HEK293 (cell line): ENCODE measurements around the gene VPS51.

Source experiments
- CTCF ChIA-PET: fragments of 350-600 bp; formaldehyde crosslinking; extraction: SDS; loops from one replicate; lab custom pipeline; 2021; ENCODE audit warnings: antibody characterized with exemption; lab: Yijun Ruan, JAX
- POLR2A ChIA-PET: fragments of 300-600 bp; formaldehyde crosslinking; extraction: SDS; loops from one replicate; lab custom pipeline; 2020; ENCODE audit warnings: antibody characterized with exemption, inconsistent platforms; lab: Yijun Ruan, JAX
- H3K27ac ChIP-seq: fragments of 200-500 bp; sonication (Bioruptor generic); 2 replicates; pipeline ENCODE4 v1.5.1; 2014; ENCODE audit warnings: low read depth, low read length, control low read depth, inconsistent platforms; ENCODE audit errors: extremely low read depth
- H3K36me3 ChIP-seq, 2 experiments: fragments of 200-500 bp in 1 of 2; sonication (Bioruptor generic) in 1 of 2; 1 replicate in 1 of 2; 2 replicates in 1 of 2; pipeline ENCODE4 v1.5.1; 2014 to 2017; ENCODE audit warnings: inconsistent platforms in 2 of 2, low read length in 2 of 2; ENCODE audit not compliant: control insufficient read depth in 2 of 2, insufficient read depth in 1 of 2
- H3K4me1 ChIP-seq: fragments of 200-500 bp; sonication (Bioruptor generic); 2 replicates; pipeline ENCODE4 v1.5.1; 2014; ENCODE audit warnings: mild to moderate bottlenecking, low read length, inconsistent platforms; ENCODE audit not compliant: control insufficient read depth, insufficient read depth
- H3K4me3 ChIP-seq: 2 replicates; pipeline ENCODE4 v1.5.1; 2011; ENCODE audit warnings: low read depth, mild to moderate bottlenecking, control low read depth, low read length, moderate library complexity
- H3K9me3 ChIP-seq: fragments of 200-500 bp; sonication (Bioruptor generic); 2 replicates; pipeline ENCODE4 v1.5.1; 2014; ENCODE audit warnings: low read depth, low read length, inconsistent platforms; ENCODE audit not compliant: control insufficient read depth, insufficient read depth
- INSM2 ChIP-seq: fragments of 450-650 bp; formaldehyde crosslinking; IDR thresholded peaks from 2 replicates; pipeline ENCODE4 v1.5.1; 2016; ENCODE audit warnings: missing biosample characterization, missing genetic modification characterization
- KLF10 ChIP-seq: fragments of 450-650 bp; IDR thresholded peaks from 2 replicates; pipeline ENCODE4 v1.5.1; 2018; ENCODE audit warnings: missing biosample characterization, mild to moderate bottlenecking, missing genetic modification characterization
- REST ChIP-seq: fragments of 450-650 bp; formaldehyde crosslinking; IDR thresholded peaks from 2 replicates; pipeline ENCODE4 v1.5.1; 2016; ENCODE audit warnings: missing biosample characterization, missing genetic modification characterization
- SP2 ChIP-seq: fragments of 450-650 bp; formaldehyde crosslinking; IDR thresholded peaks from 2 replicates; pipeline ENCODE4 v1.5.1; 2016; ENCODE audit warnings: missing biosample characterization, missing genetic modification characterization
- ZBTB6 ChIP-seq: fragments of 450-650 bp; formaldehyde crosslinking; IDR thresholded peaks from 2 replicates; pipeline ENCODE4 v1.5.1; 2017; ENCODE audit warnings: missing biosample characterization, missing genetic modification characterization
- ZFHX2 ChIP-seq: fragments of 450-650 bp; formaldehyde crosslinking; conservative IDR thresholded peaks from 2 replicates; pipeline ENCODE4 v1.5.1; 2016; ENCODE audit warnings: missing biosample characterization, missing genetic modification characterization
- ZNF10 ChIP-seq: fragments of 450-650 bp; formaldehyde crosslinking; IDR thresholded peaks from 2 replicates; pipeline ENCODE4 v1.5.1; 2017; ENCODE audit warnings: missing biosample characterization, missing genetic modification characterization
- ZNF223 ChIP-seq: fragments of 450-650 bp; formaldehyde crosslinking; IDR thresholded peaks from 2 replicates; pipeline ENCODE4 v1.5.1; 2016; ENCODE audit warnings: missing biosample characterization, missing genetic modification characterization
- ZNF26 ChIP-seq: fragments of 450-650 bp; formaldehyde crosslinking; IDR thresholded peaks from 2 replicates; pipeline ENCODE4 v1.5.1; 2016; ENCODE audit warnings: missing biosample characterization, missing genetic modification characterization
- ZNF416 ChIP-seq: fragments of 450-650 bp; formaldehyde crosslinking; IDR thresholded peaks from 2 replicates; pipeline ENCODE4 v1.5.1; 2016; ENCODE audit warnings: missing biosample characterization, missing genetic modification characterization
- ZNF501 ChIP-seq: fragments of 450-650 bp; formaldehyde crosslinking; IDR thresholded peaks from 2 replicates; pipeline ENCODE4 v1.5.1; 2016; ENCODE audit warnings: missing biosample characterization, missing genetic modification characterization
- ZNF596 ChIP-seq: fragments of 450-650 bp; IDR thresholded peaks from 2 replicates; pipeline ENCODE4 v1.5.0; 2018; ENCODE audit warnings: missing biosample characterization, mild to moderate bottlenecking, missing genetic modification characterization, moderate library complexity
- ZNF677 ChIP-seq: fragments of 450-650 bp; IDR thresholded peaks from 2 replicates; pipeline ENCODE4 v1.5.0; 2018; ENCODE audit warnings: missing biosample characterization, mild to moderate bottlenecking, missing genetic modification characterization, moderate library complexity
- ZNF701 ChIP-seq: fragments of 450-650 bp; formaldehyde crosslinking; IDR thresholded peaks from 2 replicates; pipeline ENCODE4 v1.5.1; 2016; ENCODE audit warnings: missing biosample characterization, missing genetic modification characterization
- ZNF704 ChIP-seq: fragments of 450-650 bp; formaldehyde crosslinking; IDR thresholded peaks from 2 replicates; pipeline ENCODE4 v1.5.1; 2016; ENCODE audit warnings: missing biosample characterization, missing genetic modification characterization
- ZNF776 ChIP-seq: fragments of 450-650 bp; formaldehyde crosslinking; IDR thresholded peaks from 2 replicates; pipeline ENCODE4 v1.5.0; 2017; ENCODE audit warnings: missing biosample characterization, missing genetic modification characterization, borderline replicate concordance
- ZSCAN23 ChIP-seq: fragments of 450-650 bp; formaldehyde crosslinking; IDR thresholded peaks from 2 replicates; pipeline ENCODE4 v1.5.1; 2016; ENCODE audit warnings: missing biosample characterization, missing genetic modification characterization
- TF ChIP-seq, protein P1 (sequence below): fragments of 450-650 bp; formaldehyde crosslinking; IDR thresholded peaks from 2 replicates; pipeline ENCODE4 v1.5.1; 2016; ENCODE audit warnings: missing biosample characterization, missing genetic modification characterization
- TF ChIP-seq, protein P2 (sequence below): fragments of 450-650 bp; formaldehyde crosslinking; IDR thresholded peaks from 2 replicates; pipeline ENCODE4 v1.5.1; 2017; ENCODE audit warnings: missing biosample characterization, missing genetic modification characterization

Gene VPS51

GRCh38 chr11:65104628-65105027 is 8.6 kb downstream of the VPS51 start (continued):
- TF ChIP-seq ZNF704 (tag by site-specific recombination): no peak
- TF ChIP-seq ZNF701 (tag by site-specific recombination): no peak
- TF ChIP-seq ZNF677 (tag by site-specific recombination): no peak
- TF ChIP-seq, protein P1, sequence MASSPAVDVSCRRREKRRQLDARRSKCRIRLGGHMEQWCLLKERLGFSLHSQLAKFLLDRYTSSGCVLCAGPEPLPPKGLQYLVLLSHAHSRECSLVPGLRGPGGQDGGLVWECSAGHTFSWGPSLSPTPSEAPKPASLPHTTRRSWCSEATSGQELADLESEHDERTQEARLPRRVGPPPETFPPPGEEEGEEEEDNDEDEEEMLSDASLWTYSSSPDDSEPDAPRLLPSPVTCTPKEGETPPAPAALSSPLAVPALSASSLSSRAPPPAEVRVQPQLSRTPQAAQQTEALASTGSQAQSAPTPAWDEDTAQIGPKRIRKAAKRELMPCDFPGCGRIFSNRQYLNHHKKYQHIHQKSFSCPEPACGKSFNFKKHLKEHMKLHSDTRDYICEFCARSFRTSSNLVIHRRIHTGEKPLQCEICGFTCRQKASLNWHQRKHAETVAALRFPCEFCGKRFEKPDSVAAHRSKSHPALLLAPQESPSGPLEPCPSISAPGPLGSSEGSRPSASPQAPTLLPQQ: no peak
- TF ChIP-seq, protein P2, sequence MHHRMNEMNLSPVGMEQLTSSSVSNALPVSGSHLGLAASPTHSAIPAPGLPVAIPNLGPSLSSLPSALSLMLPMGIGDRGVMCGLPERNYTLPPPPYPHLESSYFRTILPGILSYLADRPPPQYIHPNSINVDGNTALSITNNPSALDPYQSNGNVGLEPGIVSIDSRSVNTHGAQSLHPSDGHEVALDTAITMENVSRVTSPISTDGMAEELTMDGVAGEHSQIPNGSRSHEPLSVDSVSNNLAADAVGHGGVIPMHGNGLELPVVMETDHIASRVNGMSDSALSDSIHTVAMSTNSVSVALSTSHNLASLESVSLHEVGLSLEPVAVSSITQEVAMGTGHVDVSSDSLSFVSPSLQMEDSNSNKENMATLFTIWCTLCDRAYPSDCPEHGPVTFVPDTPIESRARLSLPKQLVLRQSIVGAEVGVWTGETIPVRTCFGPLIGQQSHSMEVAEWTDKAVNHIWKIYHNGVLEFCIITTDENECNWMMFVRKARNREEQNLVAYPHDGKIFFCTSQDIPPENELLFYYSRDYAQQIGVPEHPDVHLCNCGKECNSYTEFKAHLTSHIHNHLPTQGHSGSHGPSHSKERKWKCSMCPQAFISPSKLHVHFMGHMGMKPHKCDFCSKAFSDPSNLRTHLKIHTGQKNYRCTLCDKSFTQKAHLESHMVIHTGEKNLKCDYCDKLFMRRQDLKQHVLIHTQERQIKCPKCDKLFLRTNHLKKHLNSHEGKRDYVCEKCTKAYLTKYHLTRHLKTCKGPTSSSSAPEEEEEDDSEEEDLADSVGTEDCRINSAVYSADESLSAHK: no peak
- TF ChIP-seq ZNF596: no peak
- TF ChIP-seq ZNF501: no peak

- H3K27ac ChIP-seq: no peak overlapping the region
- H3K36me3 ChIP-seq: peaks cover 0 to 32% of the 10 kb centered on the region in 2 experiments; a peak in 2 of 3 replicates
- peaks cover 16% of the 10 kb centered on the region for H3K4me1 ChIP-seq
- ChIA-PET POLR2A (no interaction called here), CTCF (interaction anchor here (1.7 kb wide), 1 partner anchor 10 kb away, joined by 6 read pairs; the partner anchor contains the start of gene ZNHIT2)
- no peak overlapping the region for H3K4me3 ChIP-seq
- no peaks in the 10 kb centered on the region for H3K9me3 ChIP-seq
- TF ChIP-seq ZBTB6 (tag by site-specific recombination) (no peak), SP2 (no peak), KLF10 (no peak), ZNF223 (tag by site-specific recombination) (no peak), ZFHX2 (tag by site-specific recombination) (no peak), INSM2 (tag by site-specific recombination) (no peak), ZNF26 (tag by site-specific recombination) (no peak), REST (tag by site-specific recombination) (no peak), ZNF10 (no peak), ZNF776 (tag by site-specific recombination) (no peak), ZSCAN23 (tag by site-specific recombination) (no peak), ZNF416 (tag by site-specific recombination) (no peak)
- TF ChIP-seq, protein P1: no peak
- TF ChIP-seq, protein P2: no peak
Measured at GRCh38 chr11:65107078-65107477, 11.1 kb downstream of the VPS51 start.
